ENCODE measurements around the gene ULBP1.
"Not testable (repeated sequence)": the region's sequence is repeated elsewhere in the genome, so short reads cannot be mapped to it uniquely, and the experiment has no call there.

Gene ULBP1

GRCh38 chr6:149991472-149991795, 27.7 kb downstream of the ULBP1 start:
- H3K9me3 ChIP-seq (ENCODE audit: control insufficient read depth in 2 of 2, low read length in 2 of 2), result peaks cover 4 to 11% of the 10 kb centered on the region in 2 donors
- not testable (repeated sequence) for H3K4me3 ChIP-seq (ENCODE audit: low read length in 2 of 2); H3K36me3 ChIP-seq (ENCODE audit: control insufficient read depth in 2 of 2, insufficient read depth in 2 of 2, low read length in 2 of 2); H3K27ac ChIP-seq (ENCODE audit: low read length); H3K9ac ChIP-seq (ENCODE audit: low read length in 2 of 2)
- H3K4me1 ChIP-seq (ENCODE audit: control insufficient read depth, insufficient read depth, low read length), result peaks cover 16% of the 10 kb centered on the region
- H3K27me3 ChIP-seq (ENCODE audit: control insufficient read depth in 1 of 2, insufficient read depth in 2 of 2, low read length in 2 of 2), result peaks cover 67 to 69% of the 10 kb centered on the region in 2 donors

GRCh38 chr6:149991838-149992237, 28.1 kb downstream of the ULBP1 start:
- Histone ChIP-seq H3K36me3 (ENCODE audit: control insufficient read depth in 2 of 2, insufficient read depth in 2 of 2, low read length in 2 of 2) (no peaks in the 10 kb centered on the region), H3K9me3 (ENCODE audit: control insufficient read depth in 2 of 2, low read length in 2 of 2) (peaks cover 4 to 11% of the 10 kb centered on the region in 2 donors), H3K9ac (ENCODE audit: low read length in 2 of 2) (no peak overlapping the region), H3K27me3 (ENCODE audit: control insufficient read depth in 1 of 2, insufficient read depth in 2 of 2, low read length in 2 of 2) (peaks cover 65 to 69% of the 10 kb centered on the region in 2 donors), H3K4me3 (ENCODE audit: low read length in 2 of 2) (no peak overlapping the region), H3K27ac (ENCODE audit: low read length) (no peak overlapping the region), H3K4me1 (ENCODE audit: control insufficient read depth, insufficient read depth, low read length) (peaks cover 16% of the 10 kb centered on the region)

- H3K4me3 ChIP-seq (ENCODE audit: low read length in 2 of 2), result no peak overlapping the region
- peaks cover 45 to 50% of the 10 kb centered on the region in 2 donors for H3K27me3 ChIP-seq (ENCODE audit: control insufficient read depth in 1 of 2, insufficient read depth in 2 of 2, low read length in 2 of 2)
- no peak overlapping the region for H3K9ac ChIP-seq (ENCODE audit: low read length in 2 of 2)
- peaks cover 9% of the 10 kb centered on the region for H3K4me1 ChIP-seq (ENCODE audit: control insufficient read depth, insufficient read depth, low read length)
- H3K27ac ChIP-seq (ENCODE audit: low read length), result no peak overlapping the region
- no peaks in the 10 kb centered on the region for H3K9me3 ChIP-seq (ENCODE audit: control insufficient read depth in 2 of 2, low read length in 2 of 2)
- H3K36me3 ChIP-seq (ENCODE audit: control insufficient read depth in 2 of 2, insufficient read depth in 2 of 2, low read length in 2 of 2), result no peaks in the 10 kb centered on the region
Observed at GRCh38 chr6:149995235-149995750, 31.6 kb downstream of the ULBP1 start.

- peaks cover 41 to 44% of the 10 kb centered on the region in 2 donors for H3K27me3 ChIP-seq (ENCODE audit: control insufficient read depth in 1 of 2, insufficient read depth in 2 of 2, low read length in 2 of 2)
- no peak overlapping the region for H3K4me3 ChIP-seq (ENCODE audit: low read length in 2 of 2)
- H3K4me1 ChIP-seq (ENCODE audit: control insufficient read depth, insufficient read depth, low read length), result peaks cover 2% of the 10 kb centered on the region
- no peak overlapping the region for H3K9ac ChIP-seq (ENCODE audit: low read length in 2 of 2)
- H3K9me3 ChIP-seq (ENCODE audit: control insufficient read depth in 2 of 2, low read length in 2 of 2), result no peaks in the 10 kb centered on the region
- H3K36me3 ChIP-seq (ENCODE audit: control insufficient read depth in 2 of 2, insufficient read depth in 2 of 2, low read length in 2 of 2), result no peaks in the 10 kb centered on the region
- no peak overlapping the region for H3K27ac ChIP-seq (ENCODE audit: low read length)
Observed at GRCh38 chr6:149995971-149996370, 32.2 kb downstream of the ULBP1 start.

GRCh38 chr6:149999636-150000035, 35.9 kb downstream of the ULBP1 start:
- H3K9ac ChIP-seq (ENCODE audit: low read length in 2 of 2), result no peak overlapping the region
- H3K9me3 ChIP-seq (ENCODE audit: control insufficient read depth in 2 of 2, low read length in 2 of 2), result peaks cover 0 to 4% of the 10 kb centered on the region in 2 donors
- H3K36me3 ChIP-seq (ENCODE audit: control insufficient read depth in 2 of 2, insufficient read depth in 2 of 2, low read length in 2 of 2), result no peaks in the 10 kb centered on the region
- H3K4me1 ChIP-seq (ENCODE audit: control insufficient read depth, insufficient read depth, low read length), result peaks cover 5% of the 10 kb centered on the region
- H3K4me3 ChIP-seq (ENCODE audit: low read length in 2 of 2), result no peak overlapping the region
- H3K27me3 ChIP-seq (ENCODE audit: control insufficient read depth in 1 of 2, insufficient read depth in 2 of 2, low read length in 2 of 2), result peaks cover 33 to 57% of the 10 kb centered on the region in 2 donors
- no peak overlapping the region for H3K27ac ChIP-seq (ENCODE audit: low read length)

GRCh38 chr6:150001295-150002008, 37.7 kb downstream of the ULBP1 start:
- Histone ChIP-seq H3K9ac (ENCODE audit: low read length in 2 of 2) (no peak overlapping the region), H3K27me3 (ENCODE audit: control insufficient read depth in 1 of 2, insufficient read depth in 2 of 2, low read length in 2 of 2) (peaks cover 24 to 48% of the 10 kb centered on the region in 2 donors), H3K27ac (ENCODE audit: low read length) (no peak overlapping the region), H3K4me1 (ENCODE audit: control insufficient read depth, insufficient read depth, low read length) (peaks cover 15% of the 10 kb centered on the region), H3K4me3 (ENCODE audit: low read length in 2 of 2) (no peak overlapping the region), H3K9me3 (ENCODE audit: control insufficient read depth in 2 of 2, low read length in 2 of 2) (peaks cover 0 to 4% of the 10 kb centered on the region in 2 donors), H3K36me3 (ENCODE audit: control insufficient read depth in 2 of 2, insufficient read depth in 2 of 2, low read length in 2 of 2) (no peaks in the 10 kb centered on the region)

- Histone ChIP-seq H3K9me3 (ENCODE audit: control insufficient read depth in 2 of 2, low read length in 2 of 2) (peaks cover 0 to 4% of the 10 kb centered on the region in 2 donors), H3K27me3 (ENCODE audit: control insufficient read depth in 1 of 2, insufficient read depth in 2 of 2, low read length in 2 of 2) (peaks cover 21 to 39% of the 10 kb centered on the region in 2 donors), H3K4me3 (ENCODE audit: low read length in 2 of 2) (no peak overlapping the region), H3K27ac (ENCODE audit: low read length) (no peak overlapping the region), H3K9ac (ENCODE audit: low read length in 2 of 2) (no peak overlapping the region), H3K36me3 (ENCODE audit: control insufficient read depth in 2 of 2, insufficient read depth in 2 of 2, low read length in 2 of 2) (no peaks in the 10 kb centered on the region), H3K4me1 (ENCODE audit: control insufficient read depth, insufficient read depth, low read length) (peaks cover 15% of the 10 kb centered on the region)
Observed at GRCh38 chr6:150002710-150003109, 39.0 kb downstream of the ULBP1 start.

- H3K36me3 ChIP-seq (ENCODE audit: control insufficient read depth in 2 of 2, insufficient read depth in 2 of 2, low read length in 2 of 2); H3K4me3 ChIP-seq (ENCODE audit: low read length in 2 of 2); H3K27ac ChIP-seq (ENCODE audit: low read length); H3K9me3 ChIP-seq (ENCODE audit: control insufficient read depth in 2 of 2, low read length in 2 of 2); H3K9ac ChIP-seq (ENCODE audit: low read length in 2 of 2): not testable (repeated sequence)
- H3K27me3 ChIP-seq (ENCODE audit: control insufficient read depth in 1 of 2, insufficient read depth in 2 of 2, low read length in 2 of 2), result peaks cover 25 to 38% of the 10 kb centered on the region in 2 donors
- peaks cover 15% of the 10 kb centered on the region for H3K4me1 ChIP-seq (ENCODE audit: control insufficient read depth, insufficient read depth, low read length)
Observed at GRCh38 chr6:150003599-150003998, 39.9 kb downstream of the ULBP1 start.

GRCh38 chr6:150004101-150004782, 40.5 kb downstream of the ULBP1 start:
- Histone ChIP-seq H3K4me3 (ENCODE audit: low read length in 2 of 2) (peak overlapping the region; percentile 55 to 76), H3K36me3 (ENCODE audit: control insufficient read depth in 2 of 2, insufficient read depth in 2 of 2, low read length in 2 of 2) (no peaks in the 10 kb centered on the region), H3K9me3 (ENCODE audit: control insufficient read depth in 2 of 2, low read length in 2 of 2) (peaks cover 0 to 4% of the 10 kb centered on the region in 2 donors), H3K4me1 (ENCODE audit: control insufficient read depth, insufficient read depth, low read length) (peaks cover 15% of the 10 kb centered on the region), H3K9ac (ENCODE audit: low read length in 2 of 2) (no peak overlapping the region), H3K27ac (ENCODE audit: low read length) (no peak overlapping the region), H3K27me3 (ENCODE audit: control insufficient read depth in 1 of 2, insufficient read depth in 2 of 2, low read length in 2 of 2) (peaks cover 28 to 38% of the 10 kb centered on the region in 2 donors)

- Histone ChIP-seq H3K4me1 (ENCODE audit: control insufficient read depth, insufficient read depth, low read length) (peaks cover 15% of the 10 kb centered on the region), H3K9ac (ENCODE audit: low read length in 2 of 2) (no peak overlapping the region), H3K27me3 (ENCODE audit: control insufficient read depth in 1 of 2, insufficient read depth in 2 of 2, low read length in 2 of 2) (peaks cover 23 to 38% of the 10 kb centered on the region in 2 donors), H3K36me3 (ENCODE audit: control insufficient read depth in 2 of 2, insufficient read depth in 2 of 2, low read length in 2 of 2) (no peaks in the 10 kb centered on the region), H3K4me3 (ENCODE audit: low read length in 2 of 2) (peak overlapping the region; percentile 55 to 76), H3K9me3 (ENCODE audit: control insufficient read depth in 2 of 2, low read length in 2 of 2) (peaks cover 0 to 4% of the 10 kb centered on the region in 2 donors), H3K27ac (ENCODE audit: low read length) (no peak overlapping the region)
Observed at GRCh38 chr6:150004783-150005717, 41.3 kb downstream of the ULBP1 start.

Measured in stomach smooth muscle (tissue), 2 donors.